ENCODE measurements around the gene RAD23A.

GRCh38 chr19:12992729-12993128 is 47.1 kb downstream of the RAD23A start:
- TF ChIP-seq CTCF (conservative IDR thresholded peaks at IDR 0.05; ENCODE audit: low read depth, low read length) = no peak
- TF ChIP-seq POLR2A (IDR thresholded peaks at IDR 0.05; ENCODE audit: low read depth, low read length) = no peak
- TF ChIP-seq USF2 (IDR thresholded peaks at IDR 0.05; ENCODE audit: low read depth, low read length) = no peak
- TF ChIP-seq MXI1 (IDR thresholded peaks at IDR 0.05; ENCODE audit: borderline replicate concordance, low read depth, low read length) = no peak
- no peak for TF ChIP-seq RFX5 (IDR thresholded peaks at IDR 0.05; ENCODE audit: low read depth, low read length)
- TF ChIP-seq CHD1 (IDR thresholded peaks at IDR 0.05; ENCODE audit: low read depth, low read length) = no peak
- TF ChIP-seq MAZ (IDR thresholded peaks at IDR 0.05; ENCODE audit: borderline replicate concordance, low read depth, low read length) = no peak
- TF ChIP-seq BHLHE40 (IDR thresholded peaks at IDR 0.05; ENCODE audit: low read depth, low read length) = no peak
- no peak for TF ChIP-seq RAD21 (IDR thresholded peaks at IDR 0.05; ENCODE audit: low read length)
- TF ChIP-seq MAFK (IDR thresholded peaks at IDR 0.05; ENCODE audit: low read depth, low read length) = no peak
- TF ChIP-seq RCOR1 (IDR thresholded peaks at IDR 0.05; ENCODE audit: insufficient replicate concordance, low read length) = no peak
- TF ChIP-seq SMC3 (IDR thresholded peaks at IDR 0.05; ENCODE audit: low read depth, low read length) = no peak
- TF ChIP-seq CEBPB (IDR thresholded peaks at IDR 0.05; ENCODE audit: low read depth, low read length) = no peak

Measured in IMR-90 (cell line).